GM12874 (cell line): ENCODE measurements around the gene PSMB9.

Experiments used
- CTCF ChIP-seq: IDR thresholded peaks from 2 replicates; pipeline ENCODE4 v1.5.1; 2011; ENCODE audit warnings: low read depth, mild to moderate bottlenecking, control low read depth, low read length, moderate library complexity; ENCODE audit not compliant: insufficient read depth

PSMB9 gene

GRCh38 chr6:32867554-32868256 lies 13.7 kb downstream of the PSMB9 start:
- TF ChIP-seq CTCF = no peak

GRCh38 chr6:32868257-32868788 lies 14.3 kb downstream of the PSMB9 start:
- TF ChIP-seq CTCF = peak; percentile 65

GRCh38 chr6:32876603-32877002 lies 22.6 kb downstream of the PSMB9 start:
- TF ChIP-seq CTCF = no peak

- TF ChIP-seq CTCF = no peak
Observed at GRCh38 chr6:32879691-32880090, 25.7 kb downstream of the PSMB9 start.

- no peak for TF ChIP-seq CTCF
Observed at GRCh38 chr6:32882879-32883250, 28.9 kb downstream of the PSMB9 start.

- no peak for TF ChIP-seq CTCF
Observed at GRCh38 chr6:32883789-32884188, 29.8 kb downstream of the PSMB9 start.

- TF ChIP-seq CTCF = peak; percentile 9; the same call in 1 of the 2 replicates
Observed at GRCh38 chr6:32885698-32886286, 31.8 kb downstream of the PSMB9 start.
